DMS153 treated with DMSO at 0.1 percent for 48 hours (cell line): ENCODE measurements around the gene ATF5.

Experiments used
- DNase-seq: peaks from one replicate; lab custom pipeline; 2025; ENCODE audit not compliant: unreplicated experiment; lab: John Stamatoyannopoulos, UW

ATF5 gene

DNA sequence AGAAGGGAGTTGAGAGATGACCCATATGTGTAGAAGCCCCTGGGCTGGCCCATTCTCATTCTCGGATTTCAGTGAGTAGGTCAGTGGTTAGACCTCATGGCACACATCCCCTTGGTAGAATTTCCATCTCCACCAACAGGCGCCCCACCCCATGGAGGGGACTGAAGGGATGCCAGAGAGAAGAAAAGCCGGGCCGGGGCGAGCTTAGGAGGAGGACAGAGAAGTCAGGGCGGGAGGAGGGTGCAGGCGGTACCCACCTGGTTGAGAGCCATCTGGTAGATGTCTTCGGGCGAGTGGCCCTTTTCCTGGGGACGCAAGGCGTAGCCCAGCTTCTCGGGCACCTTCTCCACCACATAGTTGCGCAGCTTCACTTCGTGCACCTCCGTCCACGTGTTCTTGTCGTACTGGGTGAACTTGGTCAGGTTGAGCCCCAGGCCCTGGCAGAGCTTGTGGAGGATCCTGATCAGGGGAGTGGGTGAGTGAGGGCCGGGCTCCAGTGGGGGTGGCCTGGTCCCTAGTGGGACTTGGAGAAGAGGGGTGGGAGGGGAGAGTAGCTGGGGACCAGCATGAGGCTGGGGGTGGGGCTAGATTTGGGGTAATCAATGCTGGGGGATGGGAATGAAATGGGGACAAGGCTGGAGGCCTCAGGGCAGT is 34.9 kb upstream of the ATF5 start:
- DNase-seq, result no peak

DNA sequence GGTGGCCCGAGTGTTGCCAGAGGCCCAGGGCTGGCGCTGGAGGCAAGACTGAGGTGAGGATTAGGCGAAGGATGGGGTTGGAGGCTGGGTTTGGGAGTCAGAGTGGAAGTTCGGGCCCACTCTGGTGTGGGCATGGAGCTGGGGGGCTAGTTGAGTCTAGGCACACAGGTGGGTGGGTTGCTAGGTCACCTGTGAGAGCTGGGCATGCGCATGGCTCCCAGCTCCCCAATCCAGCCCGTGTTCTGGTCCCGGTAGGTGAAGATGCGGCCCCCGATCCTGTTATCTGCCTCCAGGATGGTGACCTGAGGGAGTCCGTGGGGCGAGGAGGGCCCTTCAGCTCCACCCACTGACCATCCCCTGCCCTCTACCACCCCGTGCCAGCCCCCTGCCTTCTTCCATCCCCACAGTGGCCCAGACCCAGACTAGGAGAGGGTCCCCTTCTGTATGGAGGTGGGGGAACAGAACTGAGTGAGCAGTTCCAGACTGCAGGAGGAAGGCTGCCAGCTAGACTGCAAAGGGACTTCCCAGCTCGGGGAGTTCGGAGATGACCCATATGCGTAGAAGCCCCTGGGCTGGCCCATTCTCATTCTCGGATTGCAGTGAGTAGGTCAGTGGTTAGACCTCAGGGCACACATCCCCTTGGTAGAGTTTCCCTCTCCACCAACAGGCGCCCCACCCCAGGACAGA is 34.0 kb upstream of the ATF5 start:
- no peak for DNase-seq

DNA sequence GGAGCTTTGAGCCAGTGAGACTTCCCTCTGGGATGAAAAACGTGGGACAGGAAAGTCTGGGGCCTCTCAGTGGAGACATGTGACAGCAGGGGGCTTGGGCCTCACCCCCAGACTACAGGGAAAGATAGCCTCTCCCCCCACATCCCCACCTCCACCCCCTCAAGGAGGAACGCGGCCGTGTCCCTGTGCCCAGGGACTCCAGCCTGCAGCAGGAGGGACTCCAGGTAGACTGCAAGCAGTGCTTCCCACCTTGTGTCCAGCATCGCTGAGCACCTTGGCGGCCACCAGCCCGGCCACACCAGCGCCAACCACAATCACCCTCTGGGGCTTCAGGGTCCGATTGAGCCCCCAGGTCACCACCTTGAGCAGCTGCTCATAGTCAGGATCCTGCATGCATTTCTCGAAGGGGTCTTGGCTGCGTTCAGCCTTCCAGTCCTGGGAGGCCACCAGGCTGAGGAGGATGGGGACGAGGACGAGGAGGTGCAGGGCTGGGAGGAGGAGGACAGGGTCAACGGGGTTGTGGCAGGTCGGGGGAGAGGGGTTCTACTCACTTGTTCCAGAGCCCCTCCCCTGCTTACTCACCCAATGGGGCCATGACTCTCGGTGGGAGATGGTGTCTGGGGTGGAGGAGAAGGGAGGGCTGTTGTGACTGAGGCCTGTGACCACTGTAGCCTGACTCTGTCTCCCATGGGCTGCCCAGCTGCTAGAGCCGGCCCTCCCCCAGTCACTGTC is 33.3 kb upstream of the ATF5 start:
- DNase-seq, result no peak

DNA sequence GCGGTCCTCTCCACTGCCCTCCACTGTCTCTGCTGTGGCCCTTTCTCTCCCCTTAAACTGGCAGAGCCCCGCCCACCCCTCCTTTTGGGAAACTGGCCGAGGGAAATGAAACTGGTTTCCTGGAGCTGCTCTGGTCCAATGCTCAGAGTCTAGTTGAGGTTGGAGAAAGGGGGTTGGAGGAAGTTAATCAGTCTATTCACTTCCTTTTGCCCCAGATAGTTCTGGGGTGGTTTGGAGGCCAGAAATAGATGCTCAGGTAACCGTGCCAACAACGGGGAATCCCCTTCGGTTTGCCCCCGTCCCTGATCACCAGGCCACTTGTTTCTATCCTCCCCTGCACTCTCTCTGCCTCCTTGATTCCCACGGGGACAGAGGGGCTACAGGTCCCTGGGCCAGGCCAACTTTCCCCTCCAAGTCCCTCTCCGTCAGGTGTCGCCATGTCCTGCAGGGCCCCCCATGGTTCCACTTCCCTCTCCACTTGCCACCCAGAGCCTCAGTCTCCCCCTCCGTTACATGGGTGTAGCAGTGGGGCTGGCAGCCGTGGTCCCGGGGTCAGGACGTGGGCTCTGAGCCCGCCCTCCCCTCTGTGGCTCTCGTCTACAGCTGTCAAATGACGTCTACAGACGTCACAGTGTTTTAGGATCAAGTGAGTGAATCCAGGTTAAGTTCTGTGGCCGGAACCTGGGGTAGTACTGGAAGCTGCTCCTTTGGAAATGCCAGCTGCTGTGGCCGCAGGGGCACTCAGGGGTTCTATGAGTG is 32.0 kb upstream of the ATF5 start, which contains the start of gene IL4I1:
TSS of gene IL4I1 (minus strand) at position 25 of the 759 bp plus-strand sequence. CDS start 727 bp downstream, outside the sequence.
- DNase-seq, result no peak

DNA sequence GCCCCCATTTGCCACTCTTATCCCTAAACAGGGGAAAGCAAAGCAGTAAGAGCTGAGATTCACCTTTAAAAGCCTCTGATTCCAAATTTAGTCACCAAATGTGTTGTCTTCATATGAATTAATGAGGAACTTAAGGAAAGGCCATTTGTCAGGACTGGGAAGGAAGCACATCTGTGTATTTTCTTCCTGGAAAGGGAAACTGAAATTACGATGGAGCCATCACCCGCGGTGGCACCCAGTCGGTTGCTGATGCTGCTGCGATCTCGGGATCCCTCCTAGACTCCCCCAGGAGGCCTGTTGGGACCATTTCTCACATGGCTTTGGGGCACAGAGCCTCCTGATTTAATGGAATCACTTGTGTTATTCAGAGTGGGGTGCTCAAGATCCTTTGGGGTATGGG is 24.9 kb upstream of the ATF5 start:
- DNase-seq, result no peak

DNA sequence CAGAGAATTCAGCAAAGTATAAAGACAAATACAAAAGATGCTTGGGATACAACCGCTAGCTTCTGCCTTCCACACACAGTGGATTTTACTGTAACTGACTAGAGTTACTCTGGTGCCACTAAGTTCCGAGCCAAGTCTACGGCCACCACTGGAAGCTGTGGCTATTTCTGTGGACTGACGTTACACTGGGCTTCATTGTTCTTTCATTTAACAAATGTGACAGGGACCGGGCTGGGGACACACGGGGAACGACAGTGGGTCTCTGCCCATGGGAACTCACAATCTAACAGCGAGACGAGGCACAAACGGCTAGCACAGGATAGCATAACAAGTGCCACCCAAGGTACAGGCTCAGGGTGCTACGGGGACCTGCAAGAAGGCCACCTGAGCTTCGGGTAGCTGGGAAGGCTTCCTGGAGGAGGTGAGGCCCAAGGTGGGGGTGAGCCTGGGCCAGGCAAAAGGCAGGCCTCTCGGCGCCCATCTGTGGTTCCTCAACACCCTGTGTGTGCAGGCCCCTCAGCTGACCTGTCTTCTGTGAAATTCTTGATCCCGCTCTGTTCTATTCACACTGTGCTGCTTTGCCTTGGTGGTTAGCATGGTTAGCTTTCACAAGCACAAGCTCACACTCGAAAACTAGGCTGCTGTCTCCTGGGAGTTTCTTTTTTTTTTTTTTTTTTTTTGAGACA is 22.0 kb upstream of the ATF5 start:
- no peak for DNase-seq

DNA sequence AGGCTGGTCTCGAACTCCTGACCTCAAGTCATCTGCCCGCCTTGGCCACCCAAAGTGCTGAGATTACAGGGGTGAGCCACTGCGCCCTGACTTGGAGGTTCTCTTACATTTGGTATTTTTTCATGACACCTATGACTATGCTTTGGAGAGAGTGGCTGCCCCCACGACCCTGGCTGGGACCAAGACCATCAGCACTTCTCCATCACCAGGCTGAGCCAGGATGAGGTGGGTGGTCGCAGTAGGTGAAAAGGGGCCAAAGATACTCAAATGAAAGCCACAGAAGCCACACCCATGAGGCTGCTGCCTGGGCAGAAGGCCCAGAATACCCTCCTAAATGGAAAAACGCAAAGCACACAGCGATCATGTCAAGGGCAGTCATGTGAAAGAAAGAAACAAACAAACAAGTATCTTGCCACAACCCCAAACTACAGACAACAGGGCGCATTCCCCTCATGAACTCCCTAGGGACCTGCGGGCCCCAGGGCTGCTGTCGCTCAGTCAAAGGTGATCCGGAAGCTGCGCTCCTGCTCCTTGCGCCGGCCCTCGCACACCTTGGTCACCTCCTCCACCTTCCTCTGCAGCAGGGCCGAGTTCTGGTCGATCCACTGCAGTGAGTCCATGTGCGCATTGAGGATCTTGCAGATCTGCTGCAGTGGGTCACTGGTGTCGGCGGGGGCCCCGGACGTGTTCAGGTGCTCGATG is 21.1 kb upstream of the ATF5 start:
- no peak for DNase-seq

DNA sequence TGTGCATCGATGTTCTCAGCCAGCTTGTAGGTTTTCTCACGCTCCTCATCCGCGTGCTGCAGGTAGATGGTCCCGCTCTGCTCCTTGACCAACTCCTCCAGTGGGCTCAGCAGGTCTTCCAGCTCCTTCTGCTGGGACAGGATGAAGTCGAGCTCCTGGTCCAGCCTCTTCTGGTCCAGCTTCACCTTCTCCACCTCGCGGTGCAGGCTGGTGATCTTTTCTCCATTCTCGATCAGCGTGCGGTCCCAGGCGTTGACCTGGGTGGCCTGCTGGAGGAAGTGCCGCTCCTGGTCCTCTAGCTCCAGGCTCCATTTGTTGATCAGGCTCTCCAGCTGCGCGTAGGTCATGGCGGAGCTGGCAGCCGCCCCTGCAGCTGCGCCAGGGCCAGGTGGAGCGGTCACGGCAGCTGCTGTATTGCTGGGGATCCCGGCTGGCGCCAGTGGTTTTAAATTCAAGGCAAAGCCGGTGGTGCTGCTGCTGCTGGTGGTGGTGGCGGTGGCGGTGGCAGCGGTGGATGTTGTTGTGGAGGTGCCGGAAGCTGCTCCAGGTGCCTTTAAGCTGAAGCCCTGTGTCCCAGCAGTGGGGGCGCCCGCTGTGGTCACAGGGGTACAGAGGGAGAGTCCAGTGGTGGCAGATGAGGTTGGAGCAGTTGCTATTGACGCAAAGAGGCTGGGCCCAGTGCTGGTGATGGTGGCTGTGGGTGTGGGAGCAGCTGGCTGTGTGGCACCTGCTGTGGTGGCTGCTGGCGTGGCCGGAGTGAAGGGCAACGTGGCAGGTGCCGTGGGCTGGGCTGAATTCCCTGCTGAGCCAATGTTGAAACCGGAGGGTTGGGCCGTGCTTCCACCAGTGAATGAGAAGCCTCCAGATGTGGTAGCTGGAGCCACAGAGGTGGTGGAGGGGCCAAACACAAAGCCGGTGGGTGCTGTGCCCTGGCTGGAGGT is 20.3 kb upstream of the ATF5 start:
- no peak for DNase-seq

DNA sequence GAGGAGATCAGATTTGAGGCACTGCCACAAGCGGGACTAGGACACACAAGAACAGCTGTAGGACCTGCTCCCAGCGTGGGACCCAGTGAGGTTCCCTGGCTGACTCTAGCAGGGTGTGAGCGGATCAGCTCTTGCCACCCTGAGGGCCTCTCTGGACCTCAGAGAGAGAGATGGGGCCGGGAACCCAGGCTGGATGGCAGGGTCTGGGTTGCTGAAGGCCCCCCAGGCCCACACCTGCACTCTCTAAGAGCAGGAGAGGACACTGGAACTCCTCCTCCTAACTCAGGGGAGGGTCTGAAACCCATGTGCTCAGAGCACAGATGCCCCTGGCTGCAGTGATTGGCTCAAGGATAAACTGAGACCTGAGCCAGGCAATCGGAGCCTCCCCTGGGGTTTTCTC is 18.8 kb upstream of the ATF5 start:
- no peak for DNase-seq

DNA sequence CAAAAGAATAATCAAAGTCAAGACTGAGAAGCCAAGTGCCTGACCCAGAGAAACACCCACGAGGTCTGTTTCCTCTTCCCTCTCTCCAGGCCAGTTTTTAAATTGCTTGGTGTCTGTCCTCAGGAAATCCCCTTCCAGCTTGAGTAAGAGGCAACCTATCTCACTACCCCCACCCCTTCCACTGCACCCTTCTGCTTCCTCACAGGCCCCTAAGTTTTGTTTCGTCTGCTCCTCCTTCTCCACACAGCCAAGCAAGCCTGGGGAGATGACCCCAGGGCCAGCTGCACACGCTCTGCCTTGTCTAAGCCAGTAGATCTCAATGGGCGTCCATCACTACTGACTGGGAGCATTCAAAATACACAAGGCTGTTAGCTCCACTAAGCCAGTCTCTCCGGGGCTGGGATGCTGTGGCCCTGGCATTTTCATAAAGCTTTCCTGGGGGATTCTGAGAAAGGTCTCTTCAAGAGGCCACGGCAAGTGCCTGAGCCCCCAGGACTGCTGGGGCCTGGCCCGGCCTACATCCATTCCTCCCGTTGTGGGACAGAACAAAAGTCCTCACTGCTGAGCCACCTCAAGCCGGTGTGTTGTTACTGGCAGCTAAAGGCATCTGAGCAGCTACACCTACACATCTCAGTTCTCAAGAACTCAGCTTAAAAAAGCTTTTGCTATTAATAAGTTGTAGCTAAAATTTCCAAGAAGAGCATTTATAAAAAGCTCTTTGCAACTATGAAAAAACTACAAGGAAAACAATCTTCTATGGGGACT is 17.4 kb upstream of the ATF5 start:
- DNase-seq, result no peak

DNA sequence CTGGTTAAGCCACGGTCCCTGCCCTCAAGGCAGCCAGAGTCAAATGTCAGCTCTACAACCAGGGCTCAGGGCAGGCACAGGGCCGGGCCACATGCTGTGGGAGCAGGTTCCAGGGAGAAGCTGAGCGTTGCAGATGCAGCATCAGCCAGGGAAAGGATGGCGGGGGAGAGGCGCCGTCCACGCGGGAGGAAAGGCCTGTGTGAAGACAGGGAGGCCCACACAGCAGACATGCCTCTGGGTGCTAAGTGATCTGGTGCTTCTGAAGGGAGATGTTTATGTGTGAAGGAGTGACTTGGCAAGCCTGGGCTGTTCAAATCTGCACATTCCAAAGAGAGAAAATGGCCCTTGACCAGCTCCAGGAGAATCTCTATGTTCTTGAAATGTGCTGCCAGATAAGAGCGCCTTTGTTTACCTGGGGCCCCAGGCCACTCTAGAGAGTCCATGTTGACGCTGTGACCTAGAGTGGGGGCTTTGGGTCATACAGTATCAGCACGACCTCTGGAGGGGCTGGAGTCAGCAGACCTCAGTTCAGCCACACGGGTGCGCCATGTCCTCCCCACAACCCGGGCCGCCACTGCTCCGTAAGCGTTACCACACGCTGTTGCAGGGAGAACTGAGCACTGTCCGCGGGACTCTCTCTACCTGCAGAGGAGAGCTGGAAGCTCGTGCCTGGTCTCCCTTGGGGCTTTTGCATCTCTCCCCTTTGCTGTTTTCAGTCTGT is 15.9 kb upstream of the ATF5 start:
- no peak for DNase-seq

DNA sequence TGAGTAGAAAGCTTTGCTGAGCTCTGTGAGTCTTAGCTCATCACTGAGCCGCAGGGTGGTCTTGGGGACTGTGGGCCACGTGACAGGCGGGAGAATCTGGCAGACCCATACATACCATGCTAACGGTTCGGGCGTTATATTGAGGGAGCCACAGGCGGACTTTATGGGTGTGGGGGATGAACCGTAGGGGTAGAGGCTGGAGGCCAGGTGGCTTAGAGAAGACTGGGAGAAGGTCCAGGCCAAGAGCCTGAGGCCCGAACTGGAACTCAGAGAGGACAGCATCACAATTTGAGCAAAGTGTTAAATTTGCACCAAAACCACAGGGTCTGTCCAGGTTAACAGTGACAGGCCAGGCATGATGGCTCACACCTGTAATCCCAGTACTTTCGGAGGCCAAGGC is 15.3 kb upstream of the ATF5 start:
- no peak for DNase-seq

DNA sequence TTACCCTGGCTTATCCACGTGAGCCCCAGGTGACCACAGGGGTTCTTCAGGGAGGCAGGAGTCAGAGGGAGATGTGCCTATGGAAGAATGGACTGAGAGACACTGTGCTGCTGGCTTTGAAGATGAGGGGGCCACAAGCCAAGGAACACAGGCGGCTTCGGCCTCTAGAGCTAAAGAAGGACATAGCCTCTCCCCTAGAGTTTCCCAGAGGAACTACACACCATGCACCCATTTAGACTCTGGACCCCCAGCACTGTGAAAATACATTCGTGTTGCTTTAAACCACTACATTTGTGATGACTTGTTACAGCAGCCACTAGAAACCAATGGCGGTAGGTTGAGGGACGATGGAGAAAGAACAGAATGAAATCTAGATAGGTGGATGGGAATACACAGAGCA is 13.7 kb upstream of the ATF5 start:
- DNase-seq, result no peak

DNA sequence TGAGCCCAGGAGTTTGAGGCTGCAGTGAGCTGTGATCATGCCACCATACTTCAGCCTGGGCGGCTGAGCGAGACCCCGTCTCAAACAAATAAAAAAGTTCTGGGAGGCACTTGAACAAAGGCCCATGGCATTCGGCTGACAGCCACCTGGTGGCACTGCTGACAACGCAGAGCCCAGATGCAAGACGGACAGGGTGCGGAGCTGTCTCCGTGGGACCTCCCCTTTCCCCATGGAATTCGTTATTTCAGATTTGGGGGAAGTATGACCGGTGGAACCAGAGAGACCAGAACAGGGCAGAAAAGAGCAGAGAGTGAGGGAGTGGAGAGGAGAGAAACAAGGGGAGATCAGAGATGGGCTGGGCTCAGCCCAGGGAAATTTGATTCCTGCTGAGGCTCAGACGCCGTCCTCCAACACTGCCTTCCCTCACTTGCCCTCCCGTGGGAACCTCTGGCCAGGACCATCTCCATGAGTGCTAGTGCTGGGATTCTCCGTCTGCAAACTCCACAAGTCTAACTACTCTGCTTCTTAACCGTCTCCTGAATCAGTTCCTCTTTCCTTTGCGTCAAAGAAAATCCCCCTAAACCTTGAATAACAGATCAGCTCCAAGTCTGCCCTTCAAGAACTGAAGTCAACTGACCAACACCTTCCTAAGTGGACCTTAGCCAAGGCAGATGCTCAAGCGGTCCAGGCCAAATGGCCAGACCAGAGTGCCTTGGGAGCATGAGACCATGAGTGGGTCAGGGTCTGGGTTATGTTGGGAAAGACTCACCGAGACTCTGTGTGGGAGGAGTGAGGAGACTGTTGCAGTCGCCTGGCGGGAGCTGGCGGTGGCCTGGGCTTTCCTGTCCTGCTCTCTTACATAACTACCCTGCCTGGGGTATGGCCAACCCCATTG is 11.9 kb upstream of the ATF5 start:
- no peak for DNase-seq

DNA sequence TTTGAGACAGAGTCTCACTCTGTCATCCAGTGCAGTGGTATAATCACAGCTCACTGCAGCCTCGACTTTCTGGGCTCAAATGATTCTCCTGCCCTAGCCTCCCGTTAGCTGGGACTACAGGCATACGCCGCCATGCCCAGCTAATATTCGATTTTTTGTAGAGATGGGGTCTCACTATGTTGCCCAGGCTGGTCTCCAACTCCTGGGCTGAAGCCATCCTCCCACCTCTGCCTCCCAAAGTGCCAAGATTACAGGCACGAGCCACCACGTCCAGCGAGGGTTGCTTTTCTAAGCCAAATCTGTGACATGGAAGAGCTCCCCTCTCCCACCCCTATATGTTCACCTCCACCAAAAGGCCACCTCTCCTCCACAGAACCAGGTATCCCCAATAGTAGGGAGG is 10.9 kb upstream of the ATF5 start:
- no peak for DNase-seq

DNA sequence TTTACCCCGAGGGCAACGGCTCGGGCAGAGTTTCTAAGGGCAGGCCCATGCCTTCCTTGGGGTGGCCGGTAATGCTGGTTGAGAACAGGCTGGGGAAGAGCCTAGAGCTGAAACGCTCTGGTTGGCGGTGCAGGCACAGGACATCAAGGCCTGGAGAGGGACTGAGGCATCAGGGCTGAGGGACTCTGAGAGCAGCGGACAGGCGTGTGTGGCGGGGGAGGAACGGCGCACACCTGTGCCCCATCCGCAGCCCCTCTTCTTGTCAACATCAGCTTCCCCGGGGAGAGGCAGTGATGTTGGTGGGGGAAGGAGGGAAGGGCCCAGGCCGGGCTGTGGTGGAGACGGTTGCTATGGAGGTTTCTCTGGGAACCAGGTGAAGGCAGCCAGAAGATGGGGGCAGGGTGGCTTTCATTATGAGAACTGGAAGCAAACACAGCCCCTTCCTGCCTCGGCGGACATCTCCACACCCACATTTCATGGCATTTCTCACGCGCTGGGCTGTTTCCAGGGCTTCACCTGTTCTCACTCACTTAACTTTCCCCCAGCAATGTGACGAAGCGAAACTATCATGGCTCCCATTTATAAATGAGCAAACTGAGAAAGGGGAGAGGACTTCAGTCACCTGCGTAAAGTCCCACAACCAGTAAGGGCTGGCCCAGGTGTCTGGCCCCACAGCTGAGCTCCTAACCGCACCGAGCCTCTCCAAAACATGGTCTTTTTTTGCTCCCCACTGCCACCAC is 8.2 kb upstream of the ATF5 start:
- no peak for DNase-seq
